HCT116 (cell line): ENCODE data around the gene KDM1B. TPM values are rescaled to one million over a fixed set of nuclear protein-coding genes. Genes with fewer than 3 reads are reported as not detected.

Experiments
- ATAC-seq: fragments of 200-7000 bp; cut with Tn5 transposase; 2 replicates; pipeline ENCODE4 v1.9.1; 2020; ENCODE audit warnings: mild to moderate bottlenecking, moderate library complexity
- BruUV-seq: library from RNA; stranded (reverse); fragments of 400-500 nt; replicated peaks from 2 replicates; lab custom pipeline; 2021; lab: Mats Ljungman, UMichigan
- CTCF ChIA-PET: fragments of 300-600 bp; sonication (Branson Sonifier 250); formaldehyde crosslinking; loops from one replicate; lab custom pipeline; 2021; ENCODE audit warnings: antibody characterized with exemption; lab: Charles Lee
- POLR2A ChIA-PET: fragments of 300-600, 350-600 bp; sonication (Branson Sonifier 250); formaldehyde crosslinking; loops from one replicate; lab custom pipeline; 2021; ENCODE audit warnings: antibody characterized with exemption; lab: Charles Lee
- RAD21 ChIA-PET, 2 experiments: fragments of 300-600 bp; sonication (Branson Sonifier 250); formaldehyde crosslinking; loops; one replicate each; lab custom pipeline; 2023; ENCODE audit warnings: low total read pairs in 2 of 2; ENCODE audit not compliant: uncharacterized antibody in 2 of 2, unreplicated experiment in 2 of 2, low non-redundant PET in 1 of 2; lab: Charles Lee
- DNase-seq: peaks from one replicate; pipeline ENCODE4 v3.0.0-alpha.2; 2010; ENCODE audit warnings: low read depth, low spot score
- H2AFZ ChIP-seq: fragments of 200-600 bp; shearing (Covaris generic), sonication (generic); 2 replicates; pipeline ENCODE4 v1.6.1; 2017; ENCODE audit warnings: low read depth, mixed run types, mixed read lengths, antibody characterized with exemption, low read length; ENCODE audit not compliant: poor library complexity, severe bottlenecking
- H3K27ac ChIP-seq: 2 replicates; pipeline ENCODE4 v1.5.1; 2012; ENCODE audit warnings: low read depth, low read length
- H3K27me3 ChIP-seq: fragments of 200-600 bp; sonication (generic); 2 replicates; pipeline ENCODE4 v1.6.1; 2016; ENCODE audit warnings: mixed run types, low read length, mixed read lengths; ENCODE audit not compliant: insufficient read depth
- H3K36me3 ChIP-seq, 2 experiments: fragments of 200-500 bp in 1 of 2; fragments of 200-600 bp in 1 of 2; sonication (Bioruptor generic) in 1 of 2; sonication (generic) in 1 of 2; 2 replicates each; pipeline versions ENCODE4 v1.5.1 to v1.6.1; 2014 to 2016; ENCODE audit warnings: low read length in 2 of 2, inconsistent platforms in 1 of 2, mixed read lengths in 1 of 2, mixed run types in 1 of 2; ENCODE audit not compliant: insufficient read depth in 2 of 2, control insufficient read depth in 1 of 2
- H3K4me1 ChIP-seq, 2 experiments: fragments of 200-600 bp in 1 of 2; sonication (generic) in 1 of 2; 2 replicates each; pipeline versions ENCODE4 v1.5.1 to v1.6.1; 2012 to 2017; ENCODE audit warnings: low read length in 2 of 2, inconsistent platforms in 1 of 2, mild to moderate bottlenecking in 1 of 2, mixed read lengths in 1 of 2, mixed run types in 1 of 2, moderate library complexity in 1 of 2; ENCODE audit not compliant: insufficient read depth in 2 of 2, control insufficient read depth in 1 of 2
- H3K4me2 ChIP-seq: fragments of 200-600 bp; sonication (generic); 2 replicates; pipeline ENCODE4 v1.6.1; 2017; ENCODE audit warnings: mixed run types, low read length, mixed read lengths
- H3K4me3 ChIP-seq, 2 experiments: fragments of 200-600 bp in 1 of 2; sonication (generic) in 1 of 2; replicated peaks in 1 of 2; 2 replicates each; pipeline ENCODE4 v1.5.1; 2011 to 2016; ENCODE audit warnings: low read length in 2 of 2, control low read depth in 1 of 2, low read depth in 1 of 2, mild to moderate bottlenecking in 1 of 2, mixed read lengths in 1 of 2, mixed run types in 1 of 2
- H3K79me2 ChIP-seq: fragments of 200-600 bp; sonication (generic); 2 replicates; pipeline ENCODE4 v1.6.1; 2017; ENCODE audit warnings: mild to moderate bottlenecking, mixed run types, low read length, moderate library complexity, mixed read lengths; ENCODE audit not compliant: insufficient read depth
- H3K9ac ChIP-seq: fragments of 200-600 bp; sonication (generic); 2 replicates; pipeline ENCODE4 v1.6.1; 2016; ENCODE audit warnings: low read length, mixed read lengths
- H3K9me2 ChIP-seq: fragments of 200-600 bp; sonication (generic), shearing (Covaris generic); 2 replicates; pipeline ENCODE4 v1.6.1; 2017; ENCODE audit warnings: mixed run types, mild to moderate bottlenecking, moderate library complexity; ENCODE audit not compliant: insufficient read depth
- H3K9me3 ChIP-seq, 2 experiments: fragments of 200-500 bp in 1 of 2; fragments of 200-600 bp in 1 of 2; sonication (Bioruptor generic) in 1 of 2; sonication (generic) in 1 of 2; 2 replicates each; pipeline ENCODE4 v1.6.1; 2014 to 2017; ENCODE audit warnings: low read length in 2 of 2, mixed read lengths in 2 of 2, inconsistent platforms in 1 of 2, low read depth in 1 of 2, mild to moderate bottlenecking in 1 of 2, mixed run types in 1 of 2, moderate library complexity in 1 of 2; ENCODE audit not compliant: control insufficient read depth in 1 of 2, insufficient read depth in 1 of 2
- H4K20me1 ChIP-seq: fragments of 200-600 bp; sonication (generic), shearing (Covaris generic); 2 replicates; pipeline ENCODE4 v1.6.1; 2017; ENCODE audit warnings: mixed run types, mild to moderate bottlenecking, moderate library complexity; ENCODE audit not compliant: insufficient read depth
- ATF3 ChIP-seq: IDR thresholded peaks from 2 replicates; pipeline ENCODE4 v1.6.1; 2012
- CBX3 ChIP-seq: IDR thresholded peaks from 2 replicates; pipeline ENCODE4 v1.6.1; 2012; ENCODE audit warnings: low read depth
- CEBPB ChIP-seq: IDR thresholded peaks from 2 replicates; pipeline ENCODE4 v1.6.1; 2012; ENCODE audit warnings: low read depth
- ELF1 ChIP-seq: IDR thresholded peaks from 2 replicates; pipeline ENCODE4 v1.6.1; 2012; ENCODE audit warnings: low read depth, borderline replicate concordance
- EZH2 ChIP-seq: fragments of 200-600 bp; sonication (generic); IDR thresholded peaks from 2 replicates; pipeline ENCODE4 v1.6.1; 2017; ENCODE audit warnings: antibody characterized with exemption, mixed run types
- FOSL1 ChIP-seq: IDR thresholded peaks from 2 replicates; pipeline ENCODE4 v1.6.1; 2012; ENCODE audit warnings: low read depth
- JUND ChIP-seq: IDR thresholded peaks from 2 replicates; pipeline ENCODE4 v1.6.1; 2012
- POLR2A ChIP-seq: IDR thresholded peaks from 2 replicates; pipeline ENCODE4 v1.7.0; 2011; ENCODE audit warnings: borderline replicate concordance; ENCODE audit not compliant: insufficient read depth, insufficient read length; ENCODE audit errors: extremely low read depth
- POLR2AphosphoS5 ChIP-seq: IDR thresholded peaks from 2 replicates; pipeline ENCODE4 v1.6.1; 2011; ENCODE audit warnings: mild to moderate bottlenecking, low read depth, low read length, moderate library complexity
- RAD21 ChIP-seq: IDR thresholded peaks from 2 replicates; pipeline ENCODE4 v1.6.1; 2012; ENCODE audit warnings: low read depth, mild to moderate bottlenecking
- SIN3A ChIP-seq: IDR thresholded peaks from 2 replicates; pipeline ENCODE4 v1.6.1; 2012; ENCODE audit warnings: low read depth
- SP1 ChIP-seq: IDR thresholded peaks from 2 replicates; pipeline ENCODE4 v1.6.1; 2012; ENCODE audit warnings: low read depth
- SRF ChIP-seq: IDR thresholded peaks from 2 replicates; pipeline ENCODE4 v1.6.1; 2012; ENCODE audit warnings: low read depth
- TCF7L2 ChIP-seq: IDR thresholded peaks from 2 replicates; pipeline ENCODE4 v1.7.0; 2011; ENCODE audit warnings: borderline replicate concordance, inconsistent platforms; ENCODE audit not compliant: insufficient read depth, insufficient read length; ENCODE audit errors: extremely low read depth
- ZBTB33 ChIP-seq: IDR thresholded peaks from 2 replicates; pipeline ENCODE4 v1.6.1; 2011; ENCODE audit warnings: mild to moderate bottlenecking, low read length, moderate library complexity; ENCODE audit not compliant: insufficient replicate concordance; ENCODE audit errors: extremely low read depth
- ZNF274 ChIP-seq: fragments of 200-500 bp; sonication (Bioruptor generic); IDR thresholded peaks from 2 replicates; pipeline ENCODE4 v1.6.1; 2014; ENCODE audit warnings: mild to moderate bottlenecking, low read depth, low read length, inconsistent platforms
- intact Hi-C: fragments of 100-400 bp; cut with micrococcal nuclease; formaldehyde crosslinking; loops from 2 replicates; pipeline ENCODE4 v1.10.0; 2022
- total RNA-seq: library from RNA; stranded (reverse); gene quantifications from one replicate; pipeline ENCODE4 v1.2.1, GENCODE V29; 2021; ENCODE audit not compliant: unreplicated experiment

Gene KDM1B
- total RNA-seq, 1 experiment from 2014 or later, result 24.5 TPM

GRCh38 chr6:18216411-18216810 lies 61.2 kb downstream of the KDM1B start (continued):
- TF ChIP-seq RAD21, result no peak
- no peak for TF ChIP-seq CBX3
- TF ChIP-seq, all 23 proteins: peak for 0

- ChIA-PET POLR2A (no interaction called here), RAD21 (no interaction called here), CTCF (no interaction called here)
- no TSS peak for BruUV-seq
- intact Hi-C loops, result no loop called here
- no peaks in the 10 kb centered on the region for H3K9me2 ChIP-seq
- H3K27me3 ChIP-seq, result no peaks in the 10 kb centered on the region
- no peak overlapping the region for H3K4me3 ChIP-seq
- no peaks in the 10 kb centered on the region for H3K79me2 ChIP-seq
- no peak overlapping the region for H3K4me2 ChIP-seq
- TF ChIP-seq SIN3A (no peak), ATF3 (no peak), EZH2 (no peak), FOSL1 (no peak), ZNF274 (no peak), JUND (no peak), POLR2A (no peak), POLR2AphosphoS5 (no peak), ZBTB33 (no peak), RAD21 (no peak), CEBPB (no peak), SRF (no peak), SP1 (no peak), CBX3 (no peak), ELF1 (no peak), TCF7L2 (no peak)
- peaks cover 0 to 2% of the 10 kb centered on the region in 2 experiments; a peak in 1 of 4 replicates for H3K4me1 ChIP-seq
- no peak overlapping the region for H3K9ac ChIP-seq
- no peak for ATAC-seq
- peaks cover 4 to 6% of the 10 kb centered on the region in 2 experiments; a peak in 2 of 4 replicates for H3K36me3 ChIP-seq
- H2AFZ ChIP-seq, result no peak overlapping the region
- H3K27ac ChIP-seq, result no peak overlapping the region
- no peaks in the 10 kb centered on the region for H3K9me3 ChIP-seq
- H4K20me1 ChIP-seq, result no peaks in the 10 kb centered on the region
- no peak for DNase-seq
Observed at GRCh38 chr6:18218233-18218632, 63.0 kb downstream of the KDM1B start.
